ENCODE data around the gene COX5B.

DNA sequence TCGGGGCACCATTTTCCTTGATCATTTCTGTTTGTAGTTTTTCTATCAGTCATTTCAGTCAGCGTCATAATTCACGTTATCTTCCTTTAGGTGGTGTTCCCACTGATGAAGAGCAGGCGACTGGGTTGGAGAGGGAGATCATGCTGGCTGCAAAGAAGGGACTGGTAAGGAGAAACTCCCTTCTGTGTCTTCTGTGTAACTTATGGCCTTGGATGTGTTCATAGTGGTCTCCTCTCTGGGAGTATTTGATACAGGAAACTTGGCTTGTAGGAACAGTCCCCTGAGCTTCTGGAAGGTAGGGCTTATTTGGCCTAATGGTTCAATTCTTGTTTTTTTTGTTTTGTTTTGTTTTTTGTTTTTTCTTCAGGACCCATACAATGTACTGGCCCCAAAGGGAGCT lies 1.1 kb downstream of the COX5B start:
- TF ChIP-seq EZH2 (IDR thresholded peaks at IDR 0.05) (no peak), POLR2AphosphoS5 (IDR thresholded peaks at IDR 0.05; ENCODE audit: borderline replicate concordance, low read depth, low read length) (no peak), FOXP2 (optimal IDR thresholded peaks at IDR 0.05; ENCODE audit: control extremely low read depth, extremely low read length, insufficient read depth) (no peak)
